Astrocyte of the hippocampus (primary cell): ENCODE measurements around the gene JAM2.

Experiments used
- DNase-seq: peaks from one replicate; pipeline ENCODE4 v3.0.0; 2011; ENCODE audit warnings: low read depth, low spot score

The JAM2 gene

GRCh38 chr21:25717491-25718147 is 78.6 kb downstream of the JAM2 start:
- DNase-seq = peak; percentile 48

GRCh38 chr21:25721987-25722386 is 82.9 kb downstream of the JAM2 start:
- DNase-seq = no peak

DNA sequence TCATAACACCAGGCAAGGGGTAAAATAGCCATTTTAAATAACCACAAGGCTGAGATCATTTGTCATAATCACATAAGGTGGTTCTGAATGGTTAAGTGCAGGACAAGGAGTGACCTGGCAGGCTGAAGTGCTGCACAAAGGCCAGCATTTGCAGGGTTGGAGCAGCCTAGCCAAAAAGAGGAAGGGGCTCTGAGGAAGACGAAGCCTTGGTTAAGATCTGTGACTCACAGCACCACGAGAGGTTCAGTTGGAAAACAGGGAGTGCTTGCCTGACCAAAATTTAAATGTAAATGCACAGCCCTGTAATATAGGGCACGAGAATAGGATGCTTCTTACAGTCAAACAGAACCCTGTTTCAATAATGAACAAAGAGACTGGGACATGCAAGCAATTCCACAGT is 83.6 kb downstream of the JAM2 start:
- no peak for DNase-seq

DNA sequence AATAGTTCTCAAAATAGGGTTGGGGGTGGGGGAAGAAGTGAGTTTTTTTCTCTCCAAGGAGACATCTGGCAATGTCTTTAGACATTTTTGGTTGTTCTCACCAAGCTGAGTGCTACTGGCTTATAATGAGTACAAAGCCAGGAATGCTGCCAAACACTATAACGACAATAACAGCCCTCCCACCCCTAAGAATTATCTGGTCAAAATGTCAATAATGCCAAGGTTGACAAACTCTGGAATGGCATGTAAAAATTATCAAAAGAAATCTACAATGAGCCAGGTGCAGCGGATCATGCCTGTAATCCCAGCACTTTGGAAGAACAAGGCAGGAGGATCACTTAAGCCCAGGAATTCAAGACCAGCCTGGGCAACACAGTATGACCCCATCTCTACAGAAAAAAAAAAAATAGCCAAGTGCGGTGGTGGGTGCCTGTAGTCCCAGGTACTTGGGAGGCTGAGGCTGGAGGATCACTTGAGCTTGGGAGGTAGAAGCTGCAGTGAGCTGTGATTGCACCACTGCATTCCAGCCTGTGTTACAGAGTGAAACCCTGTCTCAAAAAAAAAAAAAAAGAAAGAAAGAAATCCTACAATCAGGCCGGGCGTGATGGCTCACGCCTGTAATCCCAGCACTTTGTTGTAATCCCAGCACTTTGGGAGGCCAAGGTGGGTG is 93.2 kb downstream of the JAM2 start:
- peak; percentile 7 for DNase-seq

GRCh38 chr21:25733859-25734653 is 95.0 kb downstream of the JAM2 start:
- DNase-seq = peak; percentile 32

DNA sequence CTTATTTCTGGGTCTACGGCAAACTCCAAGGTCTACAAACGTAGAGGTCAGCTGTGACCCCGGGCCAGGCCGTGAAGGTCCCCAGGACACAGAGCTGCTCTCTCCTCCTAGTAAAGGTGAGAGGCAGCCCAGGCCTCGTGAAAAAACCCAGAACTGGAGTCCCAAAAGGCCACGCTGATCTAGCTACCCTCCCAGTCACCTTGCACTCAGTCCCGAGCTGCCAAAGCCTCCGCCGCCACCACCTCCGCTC is 95.5 kb downstream of the JAM2 start:
- DNase-seq = no peak

DNA sequence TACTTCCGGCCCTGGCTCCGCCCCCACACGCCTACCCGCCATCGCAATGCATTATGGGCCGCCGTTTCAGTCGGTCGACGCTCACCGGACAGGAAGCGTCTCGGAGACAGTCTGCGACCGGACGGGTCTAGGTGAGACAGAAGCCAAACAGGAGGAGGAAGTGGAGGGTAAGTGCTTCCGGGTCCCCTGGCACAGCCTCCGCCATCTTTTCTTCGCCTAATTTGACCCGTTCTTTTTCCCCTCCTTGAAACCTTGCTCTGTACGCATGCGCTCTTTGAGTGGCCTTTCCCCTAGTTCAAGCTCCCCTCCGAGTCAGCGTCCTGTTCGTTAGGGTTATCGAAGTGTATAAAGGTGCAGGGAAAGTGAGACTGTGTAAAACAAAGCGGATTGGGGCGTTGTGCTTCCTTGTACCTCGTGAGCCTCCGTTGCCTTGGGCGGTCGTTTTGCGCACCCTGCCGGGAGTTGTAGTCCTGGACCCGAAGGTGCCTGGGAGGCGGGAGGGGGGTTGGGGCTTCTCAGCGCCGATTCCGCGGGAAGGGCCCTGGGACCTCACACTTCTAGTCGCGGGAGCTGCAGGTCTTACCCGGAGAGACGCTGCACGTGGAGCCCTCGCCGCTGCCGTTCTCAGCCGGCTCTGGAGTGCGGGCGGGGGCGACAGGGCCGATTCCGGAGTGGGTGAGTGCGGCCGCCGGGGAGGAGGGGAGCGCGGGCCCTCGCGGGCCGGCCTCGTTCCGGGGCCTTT is 96.0 kb downstream of the JAM2 start, which contains the start of the genes ATP5PF and GABPA:
ATP5PF (minus strand) TSS at position 1 of the 742 bp plus-strand sequence. CDS start 5,110 bp downstream, outside the sequence.
GABPA (plus strand) TSS at position 69 of the 742 bp plus-strand sequence. CDS start 6,627 bp downstream, outside the sequence.
- DNase-seq = peak; percentile 99

DNA sequence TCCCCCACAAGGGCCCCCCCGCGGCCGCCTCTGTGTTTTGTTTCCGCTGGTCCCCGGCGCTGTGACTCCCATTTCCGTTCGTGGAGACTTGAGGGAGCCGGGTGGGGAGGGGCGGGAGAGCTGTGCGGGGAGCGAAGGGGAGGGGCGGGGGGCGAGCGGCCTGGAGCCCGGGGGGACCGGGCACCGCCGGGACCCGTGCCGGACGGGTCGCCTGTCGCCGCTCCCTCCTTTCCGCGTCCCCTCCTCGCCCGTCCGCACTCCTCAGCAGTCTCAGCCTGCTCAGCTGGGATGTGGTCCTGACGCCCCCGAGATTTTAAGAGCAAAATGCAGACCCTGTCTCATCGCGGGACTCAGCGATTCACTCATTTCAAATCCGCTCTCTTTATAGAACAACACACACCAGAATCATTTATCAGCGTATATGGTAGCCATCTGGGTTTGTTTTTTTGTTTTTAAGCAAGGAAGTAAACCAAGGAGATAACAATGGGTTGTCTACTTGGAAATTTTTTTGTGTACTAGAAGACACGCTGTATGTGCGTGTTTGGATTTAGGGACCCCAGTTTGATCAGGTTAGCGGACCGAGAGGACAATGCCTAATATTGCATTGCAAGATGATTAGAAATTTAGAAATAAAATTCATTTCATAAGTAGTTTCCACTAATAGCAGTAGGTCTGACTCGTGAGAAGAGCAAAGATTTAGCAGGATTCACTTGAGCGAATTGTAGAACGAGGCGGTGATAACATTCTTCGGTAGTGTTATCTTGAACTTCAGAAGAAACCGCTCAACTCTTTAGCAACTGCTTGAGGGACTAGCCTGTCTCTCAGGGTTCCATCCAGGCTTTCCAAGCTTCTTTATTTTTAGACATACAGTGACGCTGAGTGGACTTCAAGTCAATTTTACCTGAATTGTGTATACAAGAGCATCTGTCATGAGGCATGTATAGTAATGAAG is 96.9 kb downstream of the JAM2 start:
- peak; percentile 93 for DNase-seq

GRCh38 chr21:25737421-25737820 is 98.4 kb downstream of the JAM2 start:
- no peak for DNase-seq

- no peak for DNase-seq
Observed at GRCh38 chr21:25742900-25743299, 103.8 kb downstream of the JAM2 start.

DNA sequence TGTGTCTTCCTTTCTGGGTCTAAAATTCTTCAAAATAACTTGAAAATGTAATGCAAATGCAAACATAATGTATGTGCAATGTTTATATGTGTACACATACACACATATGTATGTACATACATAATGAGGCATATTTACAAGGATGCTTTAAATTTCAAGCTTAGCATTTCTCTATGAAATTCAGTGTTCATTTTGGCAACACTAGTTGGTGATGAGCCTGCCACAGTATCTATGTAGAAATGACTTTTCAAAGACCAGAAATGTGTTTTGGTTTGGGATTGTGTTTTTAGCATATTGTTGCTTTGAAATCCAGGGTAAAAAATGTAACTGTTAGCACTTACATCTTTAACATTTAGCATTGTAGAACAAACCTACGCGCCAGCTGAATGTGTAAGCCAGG is 105.8 kb downstream of the JAM2 start:
- DNase-seq = no peak

GRCh38 chr21:25750085-25750484 is 111.0 kb downstream of the JAM2 start:
- no peak for DNase-seq

GRCh38 chr21:25752416-25752815 is 113.4 kb downstream of the JAM2 start:
- DNase-seq = no peak

DNA sequence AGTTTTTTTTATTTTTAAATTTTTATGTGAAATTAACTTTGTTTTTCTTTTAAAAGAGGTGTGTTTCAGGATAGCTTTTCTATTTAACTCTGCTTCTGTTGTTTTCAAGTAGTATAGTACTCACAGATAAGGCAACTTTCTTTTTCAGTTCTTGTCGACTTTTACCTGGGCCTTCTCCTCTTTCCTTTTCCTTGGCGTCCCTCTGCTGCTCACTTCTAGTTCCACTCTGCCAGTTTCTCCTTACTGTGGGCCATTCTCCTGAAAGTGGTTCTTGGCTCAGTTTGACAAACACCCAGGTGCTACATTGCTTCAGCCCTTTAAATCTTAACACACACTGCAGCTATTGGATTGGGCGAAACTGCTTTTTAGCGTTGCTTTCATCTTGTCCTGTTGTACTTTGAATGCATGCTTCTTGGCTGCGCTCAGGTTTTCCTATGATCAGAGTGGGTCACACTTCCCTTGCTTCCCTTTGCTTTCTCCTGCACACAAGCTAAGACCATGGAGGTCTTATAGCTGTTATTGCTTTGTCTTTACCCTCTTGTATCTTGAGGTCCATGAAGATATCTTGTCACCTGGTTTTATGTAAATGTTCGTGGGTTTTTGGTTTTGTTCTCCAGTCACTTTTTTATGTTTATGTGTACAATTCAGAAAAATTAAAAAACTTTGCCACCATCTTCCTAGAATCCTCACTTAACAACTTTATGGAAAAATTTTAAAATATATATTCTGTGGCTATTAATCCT is 117.3 kb downstream of the JAM2 start:
- no peak for DNase-seq

DNA sequence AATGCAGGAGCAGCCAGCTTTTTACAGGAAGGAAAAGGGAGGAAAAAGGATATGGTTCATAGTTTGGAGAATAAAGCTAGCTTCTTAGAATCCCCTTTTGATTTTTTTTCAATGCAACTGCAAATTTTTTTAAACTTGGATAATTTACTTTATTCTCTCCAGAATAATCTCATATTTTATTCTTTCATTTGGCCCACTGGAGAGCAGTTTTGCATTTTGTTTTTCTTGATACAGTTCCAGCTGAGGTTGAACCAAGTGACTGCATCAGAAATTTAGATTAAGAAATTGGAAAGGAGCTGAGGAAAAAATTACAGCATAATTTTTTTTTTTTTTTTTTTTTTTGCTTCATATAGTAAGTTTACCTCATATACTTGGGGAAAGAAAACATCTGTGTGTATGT is 118.5 kb downstream of the JAM2 start:
- DNase-seq = no peak

GRCh38 chr21:25759573-25759972 is 120.5 kb downstream of the JAM2 start:
- DNase-seq = no peak

GRCh38 chr21:25760061-25760460 is 121.0 kb downstream of the JAM2 start:
- no peak for DNase-seq

DNA sequence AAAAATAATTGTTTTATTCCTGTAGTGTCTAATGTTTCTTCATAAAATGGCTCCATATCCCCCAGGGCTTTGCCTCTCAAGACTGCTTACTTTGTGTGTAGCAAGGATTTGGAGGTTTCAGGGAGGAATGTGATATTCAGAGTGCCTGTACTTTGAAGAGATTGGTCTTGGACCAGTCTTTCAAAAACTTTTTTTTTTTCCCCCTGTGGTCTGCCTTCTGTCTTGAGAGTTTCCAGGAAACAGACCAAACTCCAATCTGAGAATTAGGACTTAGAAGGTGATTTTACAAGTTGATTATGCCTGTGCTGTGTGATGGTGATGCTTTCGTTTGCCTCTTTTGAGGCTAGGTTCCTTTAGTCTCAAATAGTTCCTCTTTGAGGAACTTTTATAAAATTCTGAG is 121.6 kb downstream of the JAM2 start:
- no peak for DNase-seq

DNA sequence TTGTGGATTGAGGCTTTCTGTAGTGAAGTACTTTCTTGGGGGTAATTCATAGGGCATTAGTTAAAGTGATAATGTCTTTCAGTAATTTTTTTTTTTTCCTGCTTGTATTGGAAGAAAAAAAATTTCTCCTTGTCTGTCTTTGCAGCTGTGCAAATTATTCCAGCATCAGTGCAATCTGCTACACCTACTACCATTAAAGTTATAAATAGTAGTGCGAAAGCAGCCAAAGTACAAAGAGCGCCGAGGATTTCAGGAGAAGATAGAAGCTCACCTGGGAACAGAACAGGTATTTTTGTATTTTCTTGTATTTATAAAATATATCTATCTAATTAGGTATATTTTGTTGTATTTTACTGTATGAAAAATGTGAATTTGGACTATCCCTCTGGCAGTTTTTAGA is 125.0 kb downstream of the JAM2 start:
- DNase-seq = no peak
